Activated CD4-positive, alpha-beta T cell treated with anti-CD3 and anti-CD28 coated beads, Interleukin-2, Interleukin-6, amounts not matched to agents 100 ng/mL and 50 ng/mL, durations not matched to agents 16 hours and 8 hours (primary cell): ENCODE results near the gene GALNT7.

Experiments
- DNase-seq: peaks from one replicate; pipeline ENCODE4 v3.0.0-alpha.2; 2020

The GALNT7 gene

DNA sequence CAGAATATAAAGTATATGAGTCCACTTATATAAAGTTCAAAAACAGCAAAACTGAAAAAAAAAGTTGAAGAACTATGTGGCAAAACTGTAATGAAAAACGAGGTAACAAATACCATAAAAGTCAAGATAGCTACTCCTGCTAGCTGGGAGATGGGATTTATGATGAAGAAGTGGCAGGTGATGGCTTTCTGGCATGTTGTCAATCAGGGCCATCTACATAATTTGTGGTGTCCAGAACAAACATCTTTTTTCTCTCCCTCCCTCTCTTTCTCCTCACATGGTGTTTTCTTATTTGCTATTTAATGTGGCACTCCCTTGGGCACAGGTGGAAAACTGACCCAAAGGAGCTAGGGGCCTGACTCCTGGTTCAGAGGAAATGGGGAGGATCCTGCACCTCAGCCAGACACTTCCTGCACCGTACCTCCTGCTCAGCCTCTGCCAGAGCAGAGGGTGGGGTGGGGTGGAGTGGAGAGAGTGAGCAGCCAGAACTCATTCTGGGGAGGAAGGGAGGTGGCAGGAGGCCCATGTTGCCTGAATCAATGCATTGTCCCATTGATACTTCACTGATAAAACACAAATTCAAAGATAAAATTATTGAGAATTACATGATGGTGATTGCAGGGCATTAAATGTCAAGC, 196.9 kb downstream of the GALNT7 start:
- DNase-seq = peak; percentile 16

DNA sequence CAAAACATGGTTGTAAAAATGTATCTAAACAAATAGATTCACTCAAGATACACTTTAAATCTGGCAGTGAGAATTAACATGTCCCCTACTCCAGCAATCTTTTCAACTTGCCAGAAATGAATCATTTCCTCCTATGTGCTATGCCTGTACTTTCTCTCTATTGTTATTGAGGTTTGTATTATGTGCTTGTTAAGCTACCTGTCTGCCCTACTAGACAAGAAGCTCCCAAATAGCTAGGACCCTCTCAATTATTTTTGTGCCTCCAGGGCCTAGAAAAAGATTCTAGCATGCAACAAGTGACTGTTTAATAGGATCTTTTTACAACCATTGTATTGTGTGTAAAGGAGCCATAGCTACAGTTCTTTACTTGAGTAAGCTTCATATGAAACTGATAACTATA, 198.7 kb downstream of the GALNT7 start:
- DNase-seq = peak; percentile 62

GRCh38 chr4:173367946-173368345, 199.3 kb downstream of the GALNT7 start:
- peak; percentile 15 for DNase-seq

GRCh38 chr4:173370130-173370476, 201.5 kb downstream of the GALNT7 start:
- DNase-seq = no peak

GRCh38 chr4:173370477-173371291, 202.1 kb downstream of the GALNT7 start, which contains the start of gene SAP30:
Gene SAP30, plus strand, starts transcription at chr4:173370954. Its CDS starts 229 bp downstream, at chr4:173371183.
- peak; percentile 97 for DNase-seq

DNA sequence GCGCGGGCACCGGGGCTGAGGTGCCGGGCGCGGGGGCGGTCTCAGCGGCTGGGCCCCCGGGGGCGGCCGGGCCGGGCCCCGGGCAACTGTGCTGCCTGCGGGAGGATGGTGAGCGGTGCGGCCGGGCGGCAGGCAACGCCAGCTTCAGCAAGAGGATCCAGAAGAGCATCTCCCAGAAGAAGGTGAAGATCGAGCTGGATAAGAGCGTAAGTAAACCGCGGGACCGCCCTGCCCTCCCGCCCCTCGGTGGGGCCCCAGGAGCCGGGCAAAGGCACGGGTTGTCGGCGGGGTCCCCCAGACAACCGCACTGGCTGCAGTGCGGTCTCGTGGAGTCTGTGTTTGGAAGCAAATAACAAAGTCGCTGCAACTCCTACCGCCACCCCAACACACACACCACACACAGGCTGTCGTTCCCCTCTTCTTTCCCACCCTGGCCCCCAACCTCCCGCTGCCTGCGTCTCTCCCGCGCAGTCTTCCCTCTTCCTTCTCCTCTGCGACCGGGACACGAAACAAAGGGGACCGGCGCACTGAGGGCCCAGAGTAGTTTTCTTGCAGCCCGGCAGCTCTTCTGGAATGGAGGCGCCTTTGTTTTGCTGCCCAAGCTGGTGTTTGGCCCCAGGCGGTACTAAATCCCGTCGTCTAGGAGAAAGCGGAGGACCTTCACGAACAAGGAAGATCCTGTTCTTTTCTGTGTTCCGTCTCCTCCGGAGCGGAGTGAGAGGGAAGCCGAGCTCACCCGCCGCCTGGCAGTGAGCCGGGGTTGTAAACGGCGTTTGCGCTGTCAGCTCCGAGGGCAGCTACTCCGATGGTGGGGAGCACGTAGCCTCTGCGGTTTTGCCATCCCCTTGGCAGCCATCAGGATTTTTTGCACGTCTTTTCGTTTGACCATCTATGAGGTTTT, 202.9 kb downstream of the GALNT7 start:
- DNase-seq = peak; percentile 56
